GDM1 (cell line): ENCODE results near the gene TBX1.

Experiments used
- DNase-seq: peaks from one replicate; lab custom pipeline; 2025; lab: John Stamatoyannopoulos, UW

The TBX1 gene

GRCh38 chr22:19800306-19800705 lies 39.7 kb downstream of the TBX1 start:
- no peak for DNase-seq

GRCh38 chr22:19800761-19801244 lies 40.2 kb downstream of the TBX1 start:
- DNase-seq = no peak

GRCh38 chr22:19801340-19802000 lies 40.9 kb downstream of the TBX1 start:
- DNase-seq = no peak

GRCh38 chr22:19802001-19802893 lies 41.7 kb downstream of the TBX1 start:
- no peak for DNase-seq

GRCh38 chr22:19802894-19803735 lies 42.5 kb downstream of the TBX1 start:
- DNase-seq = no peak

GRCh38 chr22:19803736-19804267 lies 43.2 kb downstream of the TBX1 start:
- no peak for DNase-seq

- no peak for DNase-seq
Measured at GRCh38 chr22:19805821-19806212, 45.2 kb downstream of the TBX1 start.

GRCh38 chr22:19806213-19807160 lies 45.9 kb downstream of the TBX1 start:
- DNase-seq = no peak

GRCh38 chr22:19807161-19807913 lies 46.8 kb downstream of the TBX1 start:
- DNase-seq = no peak

GRCh38 chr22:19807914-19808872 lies 47.6 kb downstream of the TBX1 start:
- DNase-seq = no peak

GRCh38 chr22:19808873-19809478 lies 48.4 kb downstream of the TBX1 start:
- no peak for DNase-seq

GRCh38 chr22:19809741-19810140 lies 49.2 kb downstream of the TBX1 start:
- no peak for DNase-seq

GRCh38 chr22:19810381-19811201 lies 50.0 kb downstream of the TBX1 start:
- DNase-seq = no peak

GRCh38 chr22:19811211-19811621 lies 50.6 kb downstream of the TBX1 start:
- no peak for DNase-seq

- DNase-seq = no peak
Measured at GRCh38 chr22:19811811-19812771, 51.5 kb downstream of the TBX1 start.

- no peak for DNase-seq
Measured at GRCh38 chr22:19812910-19813309, 52.3 kb downstream of the TBX1 start.
